Keratinocyte (primary cell): Measurements from ENCODE around the gene C6orf132.

Experiments
- EZH2 ChIP-seq: IDR thresholded peaks from one replicate; pipeline ENCODE4 v1.6.1; 2012; ENCODE audit warnings: inconsistent platforms, mild to moderate bottlenecking, low read length, moderate library complexity
- TF ChIP-seq, protein P1 (sequence below), 3 experiments: IDR thresholded peaks in 1 of 3; conservative IDR thresholded peaks in 1 of 3; optimal IDR thresholded peaks in 1 of 3; 2 replicates in 2 of 3; 3 replicates in 1 of 3; pipeline versions ENCODE3 to v1.5.1; 2011; ENCODE audit warnings: low read length in 3 of 3, mild to moderate bottlenecking in 3 of 3, moderate library complexity in 2 of 3, control low read depth in 1 of 3, inconsistent platforms in 1 of 3; ENCODE audit not compliant: insufficient read depth in 2 of 3; ENCODE audit errors: extremely low read depth in 1 of 3

DNA sequence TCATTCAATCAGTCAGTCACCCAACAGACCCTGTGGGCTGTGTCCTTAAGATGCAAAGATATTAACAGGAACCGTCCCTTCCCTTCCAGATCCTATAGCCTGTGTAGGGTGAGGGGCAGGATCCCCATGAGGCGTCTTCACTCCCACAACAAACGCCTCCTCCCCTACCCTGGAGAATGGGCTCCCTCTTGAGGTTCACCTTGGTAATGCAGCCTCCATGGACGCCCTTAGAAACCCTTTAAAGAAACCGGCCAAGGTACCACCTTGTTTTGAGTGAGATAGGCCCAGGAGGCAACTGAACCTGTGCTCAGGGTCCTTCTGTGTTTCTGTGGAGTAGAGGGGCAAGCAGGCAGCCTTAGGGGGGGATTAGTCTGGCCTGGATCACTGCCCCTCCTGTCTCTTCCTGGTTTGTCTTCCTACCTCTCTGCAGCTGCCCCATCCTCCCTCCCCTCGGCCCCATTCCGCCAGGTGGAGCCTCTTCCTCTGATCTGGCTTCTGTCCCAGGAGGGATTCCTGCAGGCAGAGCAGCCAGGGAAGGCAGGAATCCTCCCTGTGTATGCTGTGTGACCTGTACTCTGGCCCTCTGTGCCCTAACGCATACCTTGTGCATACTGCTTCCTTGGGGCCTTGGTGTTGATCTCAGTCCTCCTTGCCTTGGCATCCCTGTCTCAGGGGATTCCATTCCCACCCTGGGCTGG is 24.2 kb upstream of the C6orf132 start:
- no peak for TF ChIP-seq EZH2
- TF ChIP-seq, protein P1, sequence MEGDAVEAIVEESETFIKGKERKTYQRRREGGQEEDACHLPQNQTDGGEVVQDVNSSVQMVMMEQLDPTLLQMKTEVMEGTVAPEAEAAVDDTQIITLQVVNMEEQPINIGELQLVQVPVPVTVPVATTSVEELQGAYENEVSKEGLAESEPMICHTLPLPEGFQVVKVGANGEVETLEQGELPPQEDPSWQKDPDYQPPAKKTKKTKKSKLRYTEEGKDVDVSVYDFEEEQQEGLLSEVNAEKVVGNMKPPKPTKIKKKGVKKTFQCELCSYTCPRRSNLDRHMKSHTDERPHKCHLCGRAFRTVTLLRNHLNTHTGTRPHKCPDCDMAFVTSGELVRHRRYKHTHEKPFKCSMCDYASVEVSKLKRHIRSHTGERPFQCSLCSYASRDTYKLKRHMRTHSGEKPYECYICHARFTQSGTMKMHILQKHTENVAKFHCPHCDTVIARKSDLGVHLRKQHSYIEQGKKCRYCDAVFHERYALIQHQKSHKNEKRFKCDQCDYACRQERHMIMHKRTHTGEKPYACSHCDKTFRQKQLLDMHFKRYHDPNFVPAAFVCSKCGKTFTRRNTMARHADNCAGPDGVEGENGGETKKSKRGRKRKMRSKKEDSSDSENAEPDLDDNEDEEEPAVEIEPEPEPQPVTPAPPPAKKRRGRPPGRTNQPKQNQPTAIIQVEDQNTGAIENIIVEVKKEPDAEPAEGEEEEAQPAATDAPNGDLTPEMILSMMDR (optimal IDR thresholded peaks at IDR 0.05 in 1 of 3, IDR thresholded peaks at IDR 0.05 in 1 of 3, conservative IDR thresholded peaks at IDR 0.05 in 1 of 3; ENCODE audit: extremely low read depth in 1 of 3, insufficient read depth in 2 of 3, low read length in 3 of 3), result peak; percentile 85 to 98 (median 88)
